K562 (cell line): Measurements from ENCODE around the gene NTRK1. TPM values are rescaled to one million over a fixed set of nuclear protein-coding genes. Genes with fewer than 3 reads are reported as not detected.

Experiments
- CHD1 ChIP-seq: fragments of 200-600 bp; sonication (generic); IDR thresholded peaks from one replicate; pipeline ENCODE4 v1.6.1; 2012; ENCODE audit warnings: mild to moderate bottlenecking, moderate library complexity, low read length, inconsistent platforms
- E2F4 ChIP-seq: sonication (generic); formaldehyde crosslinking; IDR thresholded peaks from 2 replicates; pipeline ENCODE4 v1.8.0; 2022; ENCODE audit warnings: mild to moderate bottlenecking, low read depth, missing genetic modification reagents
- NFE2L1 ChIP-seq: fragments of 450-650 bp; IDR thresholded peaks from 2 replicates; pipeline ENCODE4 v1.6.1; 2016; ENCODE audit warnings: missing genetic modification characterization, low read depth, mild to moderate bottlenecking, missing compliant biosample characterization, moderate library complexity, borderline replicate concordance
- PHB ChIP-seq: fragments of 250-450 bp; sonication (Bioruptor Pico); IDR thresholded peaks from 2 replicates; pipeline ENCODE4 v1.5.0; 2021
- RNF219 ChIP-seq: fragments of 250-450 bp; sonication (Bioruptor Pico); IDR thresholded peaks from 2 replicates; pipeline ENCODE4 v1.5.0; 2022; ENCODE audit warnings: mild to moderate bottlenecking
- SNIP1 ChIP-seq: fragments of 450-650 bp; IDR thresholded peaks from 2 replicates; pipeline ENCODE4 v1.7.1; 2017; ENCODE audit warnings: low read depth, mild to moderate bottlenecking
- SRSF3 ChIP-seq: fragments of 200-400 bp; formaldehyde crosslinking; IDR thresholded peaks from 2 replicates; pipeline ENCODE4 v1.6.1; 2016; ENCODE audit warnings: mild to moderate bottlenecking, low read length, moderate library complexity; ENCODE audit not compliant: insufficient read depth
- TEAD1 ChIP-seq, 2 experiments: fragments of 450-650 bp in 1 of 2; sonication (generic) in 1 of 2; formaldehyde crosslinking; IDR thresholded peaks; 2 replicates each; pipeline versions ENCODE4 v1.4.0 to v1.8.0; 2020 to 2022; ENCODE audit warnings: mild to moderate bottlenecking in 2 of 2, missing genetic modification reagents in 1 of 2
- THRAP3 ChIP-seq: fragments of 450-650 bp; IDR thresholded peaks from 2 replicates; pipeline ENCODE4 v1.6.1; 2016; ENCODE audit warnings: mild to moderate bottlenecking, inconsistent platforms, borderline replicate concordance
- ZFP36 ChIP-seq: fragments of 150-350 bp; IDR thresholded peaks from 2 replicates; pipeline ENCODE4 v1.6.1; 2018; ENCODE audit warnings: low read length, low read depth; ENCODE audit not compliant: partially characterized antibody
- ZNF696 ChIP-seq: fragments of 250-450 bp; sonication (Bioruptor Pico); conservative IDR thresholded peaks from 2 replicates; pipeline ENCODE4 v1.4.0; 2020; ENCODE audit warnings: mild to moderate bottlenecking, moderate library complexity
- polyA plus RNA-seq, 8 experiments: library from polyadenylated mRNA; depleted of rRNA in 4 of 8; stranded (reverse) in 5 of 8; unstranded in 3 of 8; fragments of >200 nt; fragmentation: Nextera tagmentation in 2 of 8; fragmentation: Illumina TruSeq in 1 of 8; extraction: Ambion mirVana in 2 of 8; extraction: Trizol in 1 of 8; gene quantifications; 2 replicates each; pipeline versions ENCODE4 v1.2.1 to v1.2.3, GENCODE V29; 2011 to 2014; ENCODE audit warnings: inconsistent platforms in 1 of 8, missing spikeins in 1 of 8
- total RNA-seq, 7 experiments: library from RNA; depleted of rRNA in 6 of 7; stranded (reverse); fragments of >200 nt in 6 of 7; fragmentation: Illumina TruSeq in 2 of 7; extraction: Trizol in 2 of 7; gene quantifications; 2 replicates each; pipeline versions ENCODE4 v1.2.1 to v1.2.3, GENCODE V29; 2011 to 2021; ENCODE audit warnings: low replicate concordance in 1 of 7
- TF ChIP-seq, protein P1 (sequence below), 2 experiments: IDR thresholded peaks; 2 replicates each; pipeline ENCODE4 v1.6.1; 2011; ENCODE audit warnings: borderline replicate concordance in 1 of 2, control low read depth in 1 of 2, low read depth in 1 of 2, low read length in 1 of 2, mild to moderate bottlenecking in 1 of 2, mixed read lengths in 1 of 2, moderate library complexity in 1 of 2; ENCODE audit not compliant: insufficient read depth in 1 of 2, insufficient read length in 1 of 2, poor library complexity in 1 of 2, severe bottlenecking in 1 of 2; ENCODE audit errors: extremely low read depth in 1 of 2
- TF ChIP-seq, protein P2 (sequence below): fragments of 200-400 bp; formaldehyde crosslinking; IDR thresholded peaks from 2 replicates; pipeline ENCODE4 v1.6.1; 2017; ENCODE audit warnings: mild to moderate bottlenecking, low read depth, low read length, moderate library complexity

The NTRK1 gene
- total and polyA plus RNA-seq, 9 of the 15 experiments (the other 6 are each of a cell fraction or from before 2014, with no cell fraction given), result 0.46 to 30.0 (median 7.9) TPM

DNA sequence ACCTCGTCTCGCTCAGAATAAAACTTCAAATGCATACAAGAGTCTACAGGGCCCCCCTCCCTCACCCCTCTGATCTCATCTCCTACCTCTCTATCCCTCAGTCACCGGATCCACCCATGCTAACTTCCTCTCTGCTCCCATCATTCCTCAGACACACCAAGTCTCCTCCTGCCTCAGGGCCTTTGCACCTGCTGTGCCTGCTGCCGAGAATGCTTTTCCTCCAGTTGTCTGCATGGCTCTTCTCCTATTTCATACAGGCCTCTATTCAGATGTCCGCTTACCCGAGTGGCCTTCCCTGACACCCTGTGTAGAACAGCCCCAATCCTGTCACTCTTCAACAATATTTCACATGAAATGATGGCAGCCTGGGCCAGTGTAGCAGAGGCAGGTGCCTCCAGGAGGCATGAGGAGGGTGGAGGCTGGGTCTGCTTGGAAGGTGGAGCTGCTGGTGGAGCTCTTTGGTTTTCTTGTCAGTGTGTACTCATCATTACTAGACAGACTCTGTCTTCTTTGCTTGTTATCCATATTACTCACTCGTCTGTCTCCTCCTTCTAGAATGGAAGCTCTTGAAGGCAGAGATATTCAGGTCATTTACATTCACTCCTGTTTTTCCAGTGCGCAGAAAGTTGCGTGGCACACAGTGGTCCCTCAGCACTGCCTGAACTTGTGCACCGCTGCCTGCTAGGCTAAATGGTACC, 48.2 kb upstream of the NTRK1 start (continued):
- no peak for TF ChIP-seq THRAP3
- TF ChIP-seq SRSF3, result no peak
- no peak for TF ChIP-seq CHD1
- TF ChIP-seq, protein P1, sequence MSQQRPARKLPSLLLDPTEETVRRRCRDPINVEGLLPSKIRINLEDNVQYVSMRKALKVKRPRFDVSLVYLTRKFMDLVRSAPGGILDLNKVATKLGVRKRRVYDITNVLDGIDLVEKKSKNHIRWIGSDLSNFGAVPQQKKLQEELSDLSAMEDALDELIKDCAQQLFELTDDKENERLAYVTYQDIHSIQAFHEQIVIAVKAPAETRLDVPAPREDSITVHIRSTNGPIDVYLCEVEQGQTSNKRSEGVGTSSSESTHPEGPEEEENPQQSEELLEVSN (IDR thresholded peaks at IDR 0.05; ENCODE audit: borderline replicate concordance in 1 of 2, extremely low read depth in 1 of 2, insufficient read depth in 1 of 2, insufficient read length in 1 of 2, low read depth in 1 of 2, low read length in 1 of 2, poor library complexity in 1 of 2, severe bottlenecking in 1 of 2), result no peak
- no peak for TF ChIP-seq E2F4 (CRISPR knock-in tag)
- TF ChIP-seq SNIP1, result no peak
- TF ChIP-seq, protein P2, sequence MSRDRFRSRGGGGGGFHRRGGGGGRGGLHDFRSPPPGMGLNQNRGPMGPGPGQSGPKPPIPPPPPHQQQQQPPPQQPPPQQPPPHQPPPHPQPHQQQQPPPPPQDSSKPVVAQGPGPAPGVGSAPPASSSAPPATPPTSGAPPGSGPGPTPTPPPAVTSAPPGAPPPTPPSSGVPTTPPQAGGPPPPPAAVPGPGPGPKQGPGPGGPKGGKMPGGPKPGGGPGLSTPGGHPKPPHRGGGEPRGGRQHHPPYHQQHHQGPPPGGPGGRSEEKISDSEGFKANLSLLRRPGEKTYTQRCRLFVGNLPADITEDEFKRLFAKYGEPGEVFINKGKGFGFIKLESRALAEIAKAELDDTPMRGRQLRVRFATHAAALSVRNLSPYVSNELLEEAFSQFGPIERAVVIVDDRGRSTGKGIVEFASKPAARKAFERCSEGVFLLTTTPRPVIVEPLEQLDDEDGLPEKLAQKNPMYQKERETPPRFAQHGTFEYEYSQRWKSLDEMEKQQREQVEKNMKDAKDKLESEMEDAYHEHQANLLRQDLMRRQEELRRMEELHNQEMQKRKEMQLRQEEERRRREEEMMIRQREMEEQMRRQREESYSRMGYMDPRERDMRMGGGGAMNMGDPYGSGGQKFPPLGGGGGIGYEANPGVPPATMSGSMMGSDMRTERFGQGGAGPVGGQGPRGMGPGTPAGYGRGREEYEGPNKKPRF, result no peak
- TF ChIP-seq ZFP36, result no peak
- TF ChIP-seq ZNF696, result no peak
- 0 out of 4 replicates have a peak, but pooled peaks of 1 of the 2 experiments have one; percentile 34 for TF ChIP-seq TEAD1 (CRISPR knock-in tag; IDR thresholded peaks at IDR 0.05)
- no peak for TF ChIP-seq RNF219 (CRISPR knock-in tag)
- TF ChIP-seq NFE2L1 (tag), result no peak
- TF ChIP-seq PHB (CRISPR knock-in tag), result no peak
